Measurements from ENCODE around the gene RORC.

DNA sequence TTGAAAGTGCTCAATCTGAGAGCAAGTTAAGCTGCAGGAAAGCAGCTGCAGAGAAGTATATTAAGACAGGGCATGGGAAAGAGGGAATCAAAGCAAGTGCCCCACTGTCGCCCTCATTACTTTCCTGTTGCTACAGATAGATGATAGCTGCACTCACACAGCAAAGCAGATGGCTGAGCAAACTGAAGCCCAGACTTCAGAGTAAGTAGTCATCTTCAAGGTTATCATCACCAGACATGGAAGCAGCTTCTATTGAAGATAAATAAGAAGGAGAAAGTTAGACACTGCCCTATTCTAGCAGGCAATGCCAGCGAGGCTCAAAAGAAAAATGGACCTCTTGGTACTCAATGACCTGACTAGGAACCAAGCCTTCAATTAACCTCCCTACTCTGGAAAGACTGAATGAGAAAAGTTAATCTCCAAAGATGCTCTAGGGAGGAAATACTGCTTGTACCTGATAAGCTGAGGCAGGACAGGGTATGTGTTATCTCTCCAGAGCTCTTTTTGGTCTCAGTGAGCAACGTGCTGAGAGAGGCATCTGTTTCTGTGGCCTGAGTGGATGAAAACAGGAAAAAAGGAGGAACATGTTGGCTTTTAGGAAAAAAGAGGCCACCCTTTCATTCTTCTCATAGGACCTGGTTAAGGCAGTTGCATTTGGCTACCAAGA lies 57.2 kb downstream of the RORC start:
- no peak for TF ChIP-seq CTCF (IDR thresholded peaks at IDR 0.05; ENCODE audit: low read length)
- no peak for TF ChIP-seq EZH2phosphoT487 (IDR thresholded peaks at IDR 0.05; ENCODE audit: low read length)
- TF ChIP-seq EZH2 (optimal IDR thresholded peaks at IDR 0.05; ENCODE audit: low read depth, low read length): no peak

All from MM.1S (cell line).